ENCODE results near the gene ECE1. TPM values are rescaled to one million over a fixed set of nuclear protein-coding genes. Genes with fewer than 3 reads are reported as not detected.
A peak's percentile ranks its signal among the peaks of the same experiment; 100 is the strongest.
"Not testable (repeated sequence)": the region's sequence is repeated elsewhere in the genome, so short reads cannot be mapped to it uniquely, and the experiment has no call there.

The ECE1 gene
- total RNA-seq, 3 donors from 2014 or later = 103 to 161 (median 149) TPM

DNA sequence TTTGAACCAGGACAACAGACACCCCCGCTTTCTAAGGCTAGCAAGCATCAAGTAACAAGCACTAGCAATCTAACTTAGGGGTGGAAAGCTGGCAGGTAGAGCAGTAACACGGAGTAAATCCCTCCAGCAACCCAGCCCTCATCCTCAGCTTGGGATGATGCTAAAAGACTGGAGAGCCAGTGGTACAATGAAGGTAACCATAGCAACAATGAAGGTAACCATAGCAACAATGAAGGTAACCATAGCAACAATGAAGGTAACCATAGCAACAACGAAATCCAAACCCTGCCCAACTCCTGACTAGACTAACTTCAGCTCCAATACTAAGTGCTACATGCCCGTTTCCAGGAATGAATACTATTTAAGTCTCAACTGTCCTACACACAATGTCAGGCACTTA is 91.3 kb downstream of the ECE1 start:
- ATAC-seq = no peak
- intact Hi-C loops (cut with DNase I, micrococcal nuclease) = loop anchor here (5.0 to 10.0 kb wide), 3 partner anchors 214 to 504 kb away; no protein-coding TSS in a partner anchor
- Histone ChIP-seq H3K4me1 (ENCODE audit: low read depth) (peaks cover 7% of the 10 kb centered on the region), H3K36me3 (ENCODE audit: low read depth) (no peaks in the 10 kb centered on the region), H3K9me3 (no peaks in the 10 kb centered on the region), H3K4me3 (no peak overlapping the region)
- no peak for DNase-seq
- TF ChIP-seq, protein P1, sequence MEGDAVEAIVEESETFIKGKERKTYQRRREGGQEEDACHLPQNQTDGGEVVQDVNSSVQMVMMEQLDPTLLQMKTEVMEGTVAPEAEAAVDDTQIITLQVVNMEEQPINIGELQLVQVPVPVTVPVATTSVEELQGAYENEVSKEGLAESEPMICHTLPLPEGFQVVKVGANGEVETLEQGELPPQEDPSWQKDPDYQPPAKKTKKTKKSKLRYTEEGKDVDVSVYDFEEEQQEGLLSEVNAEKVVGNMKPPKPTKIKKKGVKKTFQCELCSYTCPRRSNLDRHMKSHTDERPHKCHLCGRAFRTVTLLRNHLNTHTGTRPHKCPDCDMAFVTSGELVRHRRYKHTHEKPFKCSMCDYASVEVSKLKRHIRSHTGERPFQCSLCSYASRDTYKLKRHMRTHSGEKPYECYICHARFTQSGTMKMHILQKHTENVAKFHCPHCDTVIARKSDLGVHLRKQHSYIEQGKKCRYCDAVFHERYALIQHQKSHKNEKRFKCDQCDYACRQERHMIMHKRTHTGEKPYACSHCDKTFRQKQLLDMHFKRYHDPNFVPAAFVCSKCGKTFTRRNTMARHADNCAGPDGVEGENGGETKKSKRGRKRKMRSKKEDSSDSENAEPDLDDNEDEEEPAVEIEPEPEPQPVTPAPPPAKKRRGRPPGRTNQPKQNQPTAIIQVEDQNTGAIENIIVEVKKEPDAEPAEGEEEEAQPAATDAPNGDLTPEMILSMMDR (IDR thresholded peaks at IDR 0.05) = no peak

DNA sequence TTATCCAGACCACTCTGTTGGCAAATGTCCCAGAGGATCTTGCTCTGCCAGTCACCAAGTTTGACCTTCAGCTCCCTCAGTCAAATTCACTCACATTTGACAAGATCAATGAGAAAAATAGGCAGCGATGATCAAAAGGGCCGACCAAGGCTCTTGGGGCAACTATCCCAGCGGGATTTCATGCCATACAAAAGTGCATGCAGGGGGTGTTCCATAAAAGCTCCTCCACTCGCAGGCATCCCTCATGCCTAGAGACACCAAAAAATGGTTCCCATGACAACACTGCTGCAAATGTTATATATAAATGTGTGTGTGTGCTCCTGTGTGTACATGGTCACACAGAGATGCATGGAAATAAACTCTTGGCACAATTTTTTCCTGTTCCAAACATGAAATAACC is 97.4 kb downstream of the ECE1 start:
- TF ChIP-seq, protein P1 (IDR thresholded peaks at IDR 0.05) = no peak
- ATAC-seq (no peak), DNase-seq (no peak)
- Histone ChIP-seq H3K36me3 (ENCODE audit: low read depth) (no peaks in the 10 kb centered on the region), H3K9me3 (no peaks in the 10 kb centered on the region), H3K4me1 (ENCODE audit: low read depth) (peaks cover 14% of the 10 kb centered on the region), H3K4me3 (no peak overlapping the region)
- intact Hi-C loops (cut with DNase I, micrococcal nuclease) = loop anchor here (10.0 kb wide), 2 partner anchors 208 to 498 kb away; no protein-coding TSS in a partner anchor

DNA sequence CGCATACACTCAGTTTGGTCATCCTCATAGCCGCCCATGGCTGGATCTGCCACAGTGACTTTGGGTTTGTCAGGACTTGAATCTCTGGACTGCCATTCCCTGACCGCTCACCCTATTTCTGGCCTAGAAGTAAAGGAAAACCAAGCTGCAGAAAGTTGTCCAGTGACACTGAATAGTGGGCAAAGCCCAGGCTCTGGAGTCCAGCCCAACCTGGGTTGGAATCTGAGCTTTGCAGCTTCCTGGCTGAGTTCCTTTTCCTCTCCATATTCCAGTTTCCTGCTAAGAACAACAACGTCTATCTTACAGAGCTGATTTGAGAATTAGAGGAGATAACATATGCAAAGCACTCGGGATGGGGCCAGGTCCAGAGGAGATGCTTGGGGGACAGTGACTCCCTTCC is 98.0 kb downstream of the ECE1 start:
- TF ChIP-seq, protein P1 (IDR thresholded peaks at IDR 0.05) = no peak
- Histone ChIP-seq H3K4me1 (ENCODE audit: low read depth) (peaks cover 14% of the 10 kb centered on the region), H3K4me3 (no peak overlapping the region), H3K36me3 (ENCODE audit: low read depth) (no peaks in the 10 kb centered on the region), H3K9me3 (no peaks in the 10 kb centered on the region)
- DNase-seq (no peak), ATAC-seq (no peak)
- intact Hi-C loops (cut with DNase I, micrococcal nuclease) = loop anchor here (10.0 kb wide), 2 partner anchors 207 to 497 kb away; no protein-coding TSS in a partner anchor

DNA sequence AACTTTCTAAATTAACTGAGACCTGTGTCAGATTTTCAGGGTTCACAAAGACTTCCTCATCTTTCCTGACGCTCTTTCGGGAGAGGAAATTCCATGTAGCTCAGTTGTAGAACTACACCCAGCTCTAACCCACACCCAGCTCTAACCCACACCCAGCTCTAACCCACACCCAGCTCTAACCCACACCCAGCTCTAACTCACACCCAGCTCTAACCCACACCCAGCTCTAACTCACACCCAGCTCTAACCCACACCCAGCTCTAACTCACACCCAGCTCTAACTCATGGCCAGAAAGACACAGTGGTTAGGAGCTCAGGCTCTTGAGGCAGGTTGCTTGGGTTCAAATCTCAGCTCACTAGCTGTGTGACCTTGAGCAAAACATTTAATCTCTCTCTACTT is 99.5 kb downstream of the ECE1 start:
- ATAC-seq = peak; percentile 75
- not testable (repeated sequence) for H3K4me3 ChIP-seq; H3K9me3 ChIP-seq; H3K36me3 ChIP-seq (ENCODE audit: low read depth)
- intact Hi-C loops (cut with DNase I, micrococcal nuclease) = loop anchor here (10.0 kb wide), 2 partner anchors 206 to 496 kb away; no protein-coding TSS in a partner anchor
- H3K4me1 ChIP-seq (ENCODE audit: low read depth) = peaks cover 14% of the 10 kb centered on the region
- peak in 2 of 3 donors; percentile 43 to 53 for DNase-seq

DNA sequence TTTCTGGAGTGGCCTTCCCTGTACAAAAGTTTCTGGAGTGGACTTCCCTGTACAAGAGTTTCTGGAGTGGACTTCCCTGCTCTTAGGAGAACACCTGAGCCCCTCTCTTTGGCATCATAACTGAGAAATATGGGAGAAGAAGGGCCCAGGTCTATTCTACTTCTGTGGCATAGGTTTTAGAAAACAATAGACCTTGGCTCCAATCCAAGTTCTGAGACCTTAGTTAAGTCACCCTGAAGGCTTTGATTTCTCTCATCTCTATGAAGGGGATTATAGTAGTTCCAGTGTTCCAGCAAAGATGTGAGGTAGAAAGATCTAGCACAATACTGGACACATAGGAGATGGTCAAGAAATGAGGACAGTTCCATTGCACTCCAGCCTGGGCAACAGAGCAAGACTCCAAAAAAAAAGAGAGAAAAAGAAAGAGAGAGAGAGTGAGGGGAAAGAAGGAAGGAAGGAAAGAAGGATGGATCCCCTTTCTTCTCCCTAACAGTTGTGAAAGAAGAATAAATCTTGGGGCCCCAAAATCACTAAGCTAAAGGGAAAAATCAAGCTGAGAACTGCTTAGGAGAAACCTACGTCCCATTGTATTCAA is 100.3 kb downstream of the ECE1 start:
- intact Hi-C loops (cut with DNase I, micrococcal nuclease) = loop anchor here (10.0 kb wide), 2 partner anchors 205 to 495 kb away; no protein-coding TSS in a partner anchor
- H3K4me1 ChIP-seq (ENCODE audit: low read depth) = peaks cover 12% of the 10 kb centered on the region
- no peaks in the 10 kb centered on the region for H3K9me3 ChIP-seq
- TF ChIP-seq, protein P1 (IDR thresholded peaks at IDR 0.05) = no peak
- no peak overlapping the region for H3K4me3 ChIP-seq
- no peak for DNase-seq
- peak; percentile 6 for ATAC-seq
- H3K36me3 ChIP-seq (ENCODE audit: low read depth) = no peaks in the 10 kb centered on the region

DNA sequence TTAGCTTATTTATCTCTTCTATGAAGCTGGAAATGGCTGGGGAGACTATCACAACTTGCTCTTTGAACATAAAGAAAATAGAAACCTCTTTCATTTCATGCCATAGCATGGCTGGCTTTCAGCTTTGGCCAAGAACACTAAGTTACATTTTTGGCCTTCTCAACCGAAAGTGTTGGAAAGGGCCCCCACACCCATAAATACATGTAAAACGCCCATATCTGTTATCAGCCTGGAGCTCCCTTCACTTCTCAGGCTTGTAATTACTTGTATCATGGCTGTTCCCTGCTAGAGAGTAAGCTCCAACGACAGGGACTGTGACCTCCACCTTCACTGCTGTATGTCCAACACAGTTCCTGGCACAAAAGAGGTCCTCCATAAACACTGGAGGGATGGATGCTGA is 100.8 kb downstream of the ECE1 start:
- ATAC-seq (peak; percentile 3), DNase-seq (no peak)

More for the DNA sequence above, 100.8 kb downstream of the ECE1 start:
- intact Hi-C loops (cut with DNase I, micrococcal nuclease) = no loop called here
- TF ChIP-seq, protein P1 (IDR thresholded peaks at IDR 0.05) = no peak
- Histone ChIP-seq H3K4me3 (no peak overlapping the region), H3K36me3 (ENCODE audit: low read depth) (no peaks in the 10 kb centered on the region), H3K4me1 (ENCODE audit: low read depth) (peaks cover 7% of the 10 kb centered on the region), H3K9me3 (no peaks in the 10 kb centered on the region)

Data from mucosa of descending colon (tissue), 3 donors.